ENCODE measurements around the gene PFKFB3.

Gene PFKFB3

DNA sequence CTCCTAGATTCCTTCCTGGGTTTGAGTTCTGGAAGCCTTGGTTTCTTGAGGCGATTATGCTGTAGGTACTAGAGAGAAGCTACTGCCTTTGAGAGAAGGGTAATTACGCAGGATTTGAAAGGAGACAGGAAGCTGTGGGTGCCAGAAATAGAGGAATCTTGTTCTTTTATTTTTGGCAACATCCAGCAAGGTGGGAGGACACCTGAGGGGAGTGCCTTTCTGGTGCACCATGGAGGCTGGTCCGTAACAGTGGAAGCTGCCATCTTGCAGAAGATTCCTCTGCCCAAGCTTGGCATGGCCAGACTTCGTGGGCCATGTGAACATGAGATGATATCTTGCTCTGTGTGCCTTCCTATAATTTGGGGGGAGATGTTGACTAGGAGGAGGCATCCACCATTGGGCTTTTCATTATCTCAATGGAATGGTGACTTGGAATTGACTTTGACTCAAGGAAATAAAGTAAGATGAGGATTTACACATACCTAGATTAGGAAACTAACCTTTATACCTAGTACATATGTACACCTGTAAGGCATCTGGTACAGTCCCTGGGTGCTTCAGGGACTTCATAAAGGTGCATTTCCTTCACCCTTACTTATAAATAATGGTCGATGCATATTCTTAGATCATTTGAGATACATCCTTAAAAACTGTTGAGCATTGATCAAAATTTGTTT is 98.2 kb downstream of the PFKFB3 start:
- DNase-seq (ENCODE audit: low read depth) = no peak

DNA sequence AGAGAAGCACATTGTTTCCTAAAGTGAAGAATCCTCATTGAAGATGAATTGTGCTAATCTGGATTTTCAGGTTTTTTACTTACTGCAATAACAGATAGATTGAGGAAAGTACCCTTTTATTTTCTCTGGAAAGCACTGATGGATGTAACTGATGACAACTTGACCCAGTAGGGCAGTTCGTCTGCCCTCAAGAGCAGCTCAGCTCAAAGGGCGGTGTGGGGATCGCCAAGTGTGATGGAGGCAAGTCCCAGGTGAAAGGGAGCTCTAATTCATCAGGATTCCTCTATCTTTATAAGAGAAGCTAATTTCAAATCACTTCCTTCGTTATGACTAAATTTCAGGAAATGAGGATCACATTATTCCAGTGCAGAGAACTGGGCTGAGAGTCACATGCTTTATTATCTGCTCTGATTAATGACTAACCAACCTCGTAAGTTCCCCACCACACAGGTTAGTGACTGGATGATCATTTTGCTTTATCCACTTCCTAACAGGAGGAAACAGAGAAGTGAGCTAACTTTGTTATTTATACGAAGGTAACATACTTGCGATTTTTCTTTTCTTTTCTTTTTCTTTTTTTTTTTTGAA is 98.8 kb downstream of the PFKFB3 start:
- DNase-seq (ENCODE audit: low read depth) = no peak

Measured in stimulated activated CD8-positive, alpha-beta memory T cell treated with anti-CD3 and anti-CD28 coated beads, Interleukin-12 subunit alpha, Interleukin-12 subunit beta, amount 100 ng/mL, for 1 hour (primary cell).